Stimulated activated CD4-positive, alpha-beta T cell treated with anti-CD3 and anti-CD28 coated beads, Interleukin-15, amount 100 ng/mL, for 24 hours (primary cell): ENCODE results near the gene FGF4.

Experiments
- DNase-seq: peaks from one replicate; pipeline ENCODE4 v3.0.0-alpha.2; 2020

The FGF4 gene

GRCh38 chr11:69775163-69775755 lies at the start of gene FGF4:
TSS of gene FGF4 (minus strand) at chr11:69775341. CDS start at chr11:69775084, 257 bp downstream.
- DNase-seq: no peak

DNA sequence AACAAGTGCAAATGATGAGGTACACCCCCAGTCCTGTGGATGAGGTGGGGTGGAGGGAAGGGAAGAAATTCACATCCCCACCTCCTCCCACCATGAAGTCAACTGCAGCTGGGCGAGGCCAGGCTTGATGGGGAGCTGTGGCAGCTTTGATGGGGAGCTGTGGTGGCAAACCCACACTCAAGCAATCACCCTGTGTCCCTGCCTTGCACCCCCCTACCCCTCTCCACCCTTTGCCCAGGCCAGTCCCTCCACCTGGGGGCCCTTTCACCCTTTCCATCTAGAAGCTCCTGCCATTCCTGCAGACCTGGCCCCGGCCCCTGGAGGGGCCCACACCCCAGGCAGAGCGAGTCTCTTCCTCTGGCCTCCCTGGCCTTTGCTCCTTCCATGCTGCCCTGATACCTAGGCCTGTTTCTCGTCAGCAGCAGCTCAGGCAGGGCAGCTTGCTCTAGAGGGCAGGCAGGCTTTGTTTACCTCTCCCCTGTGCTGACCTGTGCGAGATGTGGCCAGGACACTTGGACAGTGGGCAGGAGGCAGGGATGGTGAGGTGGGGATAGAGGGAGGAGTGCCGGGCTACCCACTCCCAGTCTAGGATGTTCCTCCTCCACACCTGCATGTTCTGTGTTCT lies 48.6 kb upstream of the FGF4 start:
- DNase-seq: no peak

DNA sequence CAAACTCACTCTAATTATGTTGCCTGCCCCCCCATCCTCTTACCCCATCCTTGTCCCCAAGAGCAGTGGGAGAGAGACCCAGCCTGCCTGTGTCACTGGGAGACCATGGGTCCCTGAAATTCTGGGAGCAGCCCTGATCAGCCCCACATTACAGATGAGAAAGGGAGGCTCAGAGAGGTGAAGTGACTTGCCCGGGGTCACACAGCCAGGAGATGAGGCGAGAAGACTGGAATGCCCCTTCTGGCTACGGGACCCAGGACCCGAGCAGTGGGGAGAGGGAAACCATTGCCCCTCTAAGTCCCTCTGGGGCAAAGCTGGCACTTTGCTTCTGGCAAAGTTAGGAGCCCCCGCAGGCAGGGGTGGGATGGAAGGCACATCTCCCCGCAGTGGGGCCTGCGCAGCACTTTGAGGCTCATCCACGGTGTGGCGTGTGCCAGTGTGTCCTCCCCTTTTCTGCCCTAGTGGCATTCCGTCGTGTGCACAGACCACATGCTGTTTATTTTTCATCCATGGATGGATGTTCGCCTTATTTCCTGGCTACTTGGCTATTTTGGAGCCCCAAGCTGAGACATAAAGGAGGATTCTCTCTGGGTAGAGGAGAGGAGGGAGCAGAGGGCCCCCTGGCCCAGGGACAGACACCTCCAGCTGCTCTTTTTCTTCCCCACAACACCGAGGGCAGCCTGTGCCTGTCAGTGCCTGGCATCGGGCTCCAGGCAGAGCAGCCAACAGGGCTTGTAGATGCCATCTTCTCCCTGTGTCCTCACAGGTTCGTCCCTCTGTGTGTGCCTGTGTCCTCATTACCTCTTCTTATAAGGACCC lies 47.7 kb upstream of the FGF4 start:
- DNase-seq: no peak

GRCh38 chr11:69821511-69822040 lies 46.4 kb upstream of the FGF4 start:
- DNase-seq: no peak

DNA sequence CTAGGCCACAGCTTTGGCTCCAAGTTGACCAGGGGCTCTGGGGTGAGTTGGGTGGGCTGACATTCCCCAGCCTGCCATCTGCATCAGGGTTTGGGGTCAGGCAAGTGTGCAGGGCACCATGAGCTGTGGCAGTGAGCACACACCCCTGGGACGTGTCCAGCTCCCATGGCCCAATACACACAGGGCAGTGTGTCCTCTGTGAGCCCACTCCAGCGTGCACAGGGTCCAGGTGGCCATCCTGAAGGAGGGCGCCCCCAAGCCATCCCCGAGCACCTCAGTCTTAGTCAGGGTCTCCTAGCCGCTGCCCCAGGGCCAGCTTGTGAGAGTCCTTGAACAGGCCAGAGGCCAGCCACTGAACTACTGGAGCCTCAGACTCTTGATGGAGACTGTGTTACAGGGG lies 45.3 kb upstream of the FGF4 start:
- DNase-seq: no peak

DNA sequence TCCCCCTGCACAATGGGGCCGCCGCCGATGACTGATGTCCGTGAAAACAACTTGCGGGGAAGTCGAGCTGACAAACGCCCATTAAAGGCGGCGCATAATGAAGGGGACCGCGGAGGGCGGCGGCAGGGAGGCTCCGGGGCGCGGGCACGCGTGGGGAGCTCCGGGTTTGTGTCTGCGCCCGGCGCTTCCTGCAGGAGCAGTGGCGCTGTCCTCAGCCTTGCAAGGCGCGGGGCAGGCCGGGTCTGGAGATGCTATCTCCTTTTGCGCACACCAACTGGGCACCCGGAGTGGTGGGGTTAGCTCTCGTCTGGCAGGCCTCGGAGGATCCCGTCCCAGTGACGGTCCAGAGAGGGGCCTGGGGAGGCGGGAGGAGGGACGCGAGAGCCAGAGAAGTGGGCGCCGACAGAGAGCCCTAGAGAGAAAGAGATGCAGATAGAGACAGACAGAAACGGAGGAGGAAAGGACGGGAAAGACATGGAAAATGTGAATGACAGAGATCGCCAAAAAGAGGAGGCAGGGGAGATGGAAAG lies 44.5 kb upstream of the FGF4 start:
- DNase-seq: no peak

DNA sequence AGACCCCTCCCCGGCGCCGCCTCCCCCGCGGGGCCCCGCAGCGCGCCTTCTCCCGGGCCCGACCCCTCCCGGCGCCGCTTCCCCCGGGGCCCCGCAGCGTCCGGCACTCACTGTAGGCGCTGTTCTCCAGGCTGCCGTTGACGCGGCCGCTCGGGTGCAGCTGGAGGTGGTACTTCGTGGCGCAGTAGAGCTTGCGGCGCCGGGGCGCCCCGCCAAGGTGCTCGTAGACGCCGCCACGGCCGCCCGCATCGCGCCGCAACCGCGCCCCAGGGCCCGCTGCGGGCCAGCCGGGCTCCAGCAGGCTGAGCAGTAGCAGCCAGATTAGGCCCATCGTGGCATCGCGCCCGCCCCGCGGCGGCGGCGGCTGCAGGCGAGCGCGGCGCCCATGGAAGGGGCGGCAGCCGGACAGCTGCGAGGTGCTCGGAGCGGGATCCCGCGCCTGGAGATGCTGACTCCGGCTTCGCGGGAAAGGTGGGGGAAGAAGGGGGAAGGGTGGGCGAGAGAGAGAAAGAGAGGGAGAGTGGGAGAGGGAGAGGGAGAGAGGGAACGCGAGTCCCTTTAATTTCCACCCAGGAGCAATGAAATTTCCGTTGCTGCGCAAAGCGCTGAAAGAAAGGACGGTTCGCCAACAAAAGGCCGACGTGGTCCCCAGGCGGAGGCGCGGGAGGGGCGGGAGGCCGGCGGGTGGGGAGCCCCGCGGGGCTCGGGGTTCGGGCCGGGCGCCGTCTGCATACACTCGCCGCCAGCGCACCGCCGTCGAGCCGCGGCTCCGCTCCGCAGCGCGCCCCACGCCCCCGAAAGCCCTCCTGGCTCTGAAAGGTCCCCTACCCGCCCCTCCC lies 43.7 kb upstream of the FGF4 start, which contains the start of gene FGF3:
TSS of gene FGF3 (minus strand) at position 814 of the 839 bp plus-strand sequence. CDS start at position 331, 483 bp downstream.
- peak; percentile 12 for DNase-seq

DNA sequence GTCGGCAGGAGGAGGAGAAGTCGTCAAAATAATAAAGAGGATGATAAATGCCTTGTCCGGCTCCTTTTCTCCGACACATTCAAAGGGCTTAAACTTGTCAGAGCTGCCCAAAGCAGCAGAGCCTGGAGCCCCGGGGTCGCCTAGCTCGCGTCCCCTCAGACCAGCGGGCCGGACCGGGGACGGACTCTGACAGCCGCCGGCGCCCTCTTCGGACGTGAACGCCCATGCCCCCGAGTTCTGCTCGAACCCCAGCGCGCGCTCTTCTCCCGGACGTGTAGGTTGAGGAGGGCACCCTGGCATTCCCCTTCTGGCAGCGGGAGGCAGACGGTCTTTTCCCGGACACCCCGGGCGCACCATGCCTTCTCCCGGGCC lies 43.1 kb upstream of the FGF4 start:
- DNase-seq: no peak

- DNase-seq: no peak
Observed at GRCh38 chr11:69817265-69818230, 42.4 kb upstream of the FGF4 start.

DNA sequence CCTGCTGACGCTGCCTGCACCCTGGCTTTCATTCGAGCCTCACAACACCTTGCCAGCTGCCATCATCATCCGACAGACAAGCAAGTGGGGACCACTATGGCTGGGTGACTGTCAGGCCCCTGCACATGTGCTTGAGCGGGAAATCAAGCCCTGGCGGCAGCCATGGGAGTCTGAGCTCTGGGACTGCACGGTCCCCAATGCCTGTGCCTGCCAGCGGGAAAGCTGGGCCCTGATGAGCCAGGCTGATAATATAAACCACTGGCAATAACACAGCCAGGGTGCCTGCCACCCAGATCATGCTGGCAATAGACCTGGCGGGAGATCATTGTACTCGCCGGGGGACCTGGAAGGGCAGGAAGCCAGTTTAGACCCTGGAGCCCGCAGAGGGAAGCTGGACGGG lies 41.5 kb upstream of the FGF4 start:
- no peak for DNase-seq

GRCh38 chr11:69815973-69816372 lies 40.8 kb upstream of the FGF4 start:
- no peak for DNase-seq

GRCh38 chr11:69814902-69815301 lies 39.8 kb upstream of the FGF4 start:
- no peak for DNase-seq

DNA sequence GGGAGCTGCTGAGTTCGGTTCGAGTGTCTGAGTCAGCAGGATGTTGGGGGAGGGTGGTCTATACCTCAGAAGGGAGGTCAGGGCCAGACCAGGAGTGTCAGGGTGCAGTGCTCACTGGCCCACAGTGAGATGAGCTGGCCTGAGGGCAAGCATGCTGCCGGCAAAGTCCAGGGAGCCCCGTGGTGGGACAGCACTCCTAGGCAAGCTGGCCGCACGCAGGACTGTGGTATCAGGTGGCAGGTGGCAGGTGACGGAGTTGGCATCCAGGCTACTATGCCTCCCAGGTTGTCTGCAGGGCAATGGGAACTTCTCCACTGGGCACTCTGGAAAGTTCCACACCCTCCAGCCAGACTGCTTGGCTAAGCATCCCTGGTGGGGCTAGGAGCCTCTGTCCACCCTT lies 39.3 kb upstream of the FGF4 start:
- no peak for DNase-seq

DNA sequence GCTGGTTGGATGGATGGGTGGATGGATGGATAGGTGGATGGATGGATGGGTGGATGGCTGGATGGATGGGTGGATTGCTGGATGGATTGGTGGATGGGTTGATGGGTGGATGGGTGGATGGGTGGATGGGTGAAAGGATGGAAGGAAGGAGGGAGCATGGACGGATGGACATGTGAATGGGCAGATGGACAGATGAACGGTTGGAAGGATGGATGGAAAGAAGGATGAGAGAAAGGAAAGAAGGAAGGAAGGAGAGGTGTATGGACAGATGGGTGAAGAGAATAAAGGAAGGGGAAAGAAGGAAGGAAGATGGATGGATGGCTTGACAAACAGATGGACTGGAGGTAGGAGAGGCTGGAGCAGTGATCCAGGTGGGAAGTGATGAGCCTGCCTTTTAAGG lies 38.7 kb upstream of the FGF4 start:
- DNase-seq: no peak

GRCh38 chr11:69812946-69813345 lies 37.8 kb upstream of the FGF4 start:
- DNase-seq: no peak

DNA sequence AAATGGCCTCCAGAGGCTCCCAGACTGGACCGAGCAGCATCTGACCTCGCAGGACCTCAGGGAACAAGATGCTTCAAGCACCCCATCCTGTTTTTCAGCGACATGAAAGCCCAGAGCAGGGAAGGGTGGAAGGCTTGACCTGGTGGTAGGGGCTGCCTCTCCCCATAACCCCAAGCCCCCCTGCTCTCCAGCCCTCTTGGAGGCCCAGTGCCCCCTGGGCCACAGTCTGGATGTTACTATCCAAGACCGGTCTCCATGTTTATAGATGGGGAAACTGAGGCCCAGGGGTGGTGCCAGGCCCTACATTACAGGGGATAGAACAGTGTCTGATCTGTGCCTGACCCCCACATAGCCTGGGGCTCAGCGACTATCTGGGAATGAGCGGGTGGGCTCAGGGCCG lies 37.1 kb upstream of the FGF4 start:
- DNase-seq: no peak

GRCh38 chr11:69811431-69811830 lies 36.3 kb upstream of the FGF4 start:
- DNase-seq: no peak

DNA sequence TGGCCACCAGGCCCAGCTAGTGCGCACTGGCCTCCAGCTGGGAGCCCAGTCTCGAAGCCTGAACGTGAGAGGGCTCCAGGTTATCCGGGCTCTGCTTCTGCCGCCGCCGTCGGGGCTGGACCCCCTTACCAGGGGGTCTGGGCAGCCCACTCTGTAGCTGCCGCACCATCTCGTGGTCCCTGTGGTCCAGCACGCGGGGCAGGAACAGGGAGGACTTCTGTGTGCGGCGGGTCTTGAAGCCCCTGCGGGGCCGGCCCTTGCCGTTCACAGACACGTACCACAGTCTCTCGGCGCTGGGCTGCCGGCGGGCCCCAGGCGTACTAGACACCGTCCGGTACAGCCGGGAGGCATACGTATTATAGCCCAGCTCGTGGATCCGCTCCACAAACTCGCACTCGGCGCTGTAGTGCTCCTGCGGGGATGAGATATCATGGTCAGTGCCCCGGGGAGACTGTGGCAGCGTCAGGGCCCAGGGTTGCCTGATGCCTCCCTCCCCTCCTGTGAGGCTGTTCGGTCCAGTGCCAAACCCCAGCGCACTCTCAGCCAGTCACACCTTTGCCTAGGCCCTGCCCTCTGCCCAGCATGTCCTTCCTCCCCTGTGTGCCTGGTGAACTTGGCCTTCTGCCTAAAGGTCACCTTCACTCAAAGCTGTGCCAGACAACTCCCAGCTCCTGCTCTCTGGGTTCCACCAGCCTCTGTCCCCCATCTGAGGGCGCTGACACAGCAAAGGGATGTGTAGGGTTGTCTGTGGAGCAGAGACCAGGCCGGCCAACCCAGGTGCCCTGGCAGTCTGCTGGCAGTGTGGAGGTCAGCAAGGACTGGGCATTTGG lies 35.4 kb upstream of the FGF4 start:
- DNase-seq: no peak

DNA sequence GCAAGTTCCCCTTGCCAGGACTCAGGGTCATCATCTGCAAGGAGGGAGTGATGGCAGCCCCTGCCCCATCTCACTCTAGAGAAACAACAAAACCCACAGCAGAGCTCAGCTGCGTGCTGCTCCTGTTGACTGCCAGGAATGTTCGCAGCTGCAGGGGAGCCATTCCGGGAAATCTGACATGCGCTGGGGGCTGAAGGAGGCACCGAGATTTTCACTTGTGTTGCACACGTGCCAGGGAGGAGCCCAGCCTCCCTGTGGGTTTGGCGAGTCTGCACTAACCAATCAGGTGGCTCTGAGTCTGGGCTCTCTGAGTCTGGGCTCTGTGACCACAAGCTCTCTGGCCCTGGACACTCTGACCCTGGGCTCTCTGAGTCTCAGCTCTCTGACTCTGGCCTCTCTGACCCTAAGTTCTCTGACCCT lies 33.5 kb upstream of the FGF4 start:
- DNase-seq: no peak

DNA sequence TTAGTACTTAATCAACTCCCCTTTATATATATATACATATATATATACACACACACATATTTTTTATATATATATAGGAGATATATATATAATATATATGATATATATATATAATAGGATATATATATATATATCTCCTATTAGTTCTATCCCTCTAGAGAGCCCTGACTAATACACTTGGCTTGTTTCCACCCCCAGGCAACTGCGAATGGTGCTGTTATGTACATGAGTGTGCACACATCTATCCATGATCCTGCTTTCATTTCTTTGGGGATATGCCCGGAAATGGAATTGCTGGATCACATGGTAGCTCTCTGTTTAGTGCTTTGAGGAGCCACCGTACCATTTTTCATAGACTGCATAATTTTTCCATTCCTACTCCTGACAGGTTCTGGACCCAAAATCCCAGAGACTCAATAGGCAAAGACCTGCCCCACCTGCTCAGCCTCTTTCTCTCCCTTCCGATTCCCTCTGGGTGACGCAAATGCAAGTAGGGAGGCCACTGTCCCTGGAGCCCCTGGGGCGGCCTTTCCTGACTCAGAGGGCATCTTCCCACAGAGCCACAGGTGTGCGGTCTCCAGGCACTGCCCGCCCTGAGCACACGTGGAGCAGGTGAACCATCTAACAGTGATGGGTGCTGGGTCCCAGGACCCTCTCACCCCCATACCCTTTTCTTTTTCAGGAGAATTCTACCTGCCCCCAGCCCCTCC lies 32.1 kb upstream of the FGF4 start:
- no peak for DNase-seq
